Brain microvascular endothelial cell (primary cell): ENCODE data around the gene EFNA5.

ENCODE experiments used
- DNase-seq: peaks from one replicate; pipeline ENCODE4 v3.0.0-alpha.2; 2020
- H3K27ac ChIP-seq: fragments of 250-450 bp; sonication (Bioruptor Pico); 2 replicates; pipeline ENCODE4 v1.5.1; 2020; ENCODE audit warnings: mild to moderate bottlenecking, moderate library complexity
- H3K27me3 ChIP-seq: fragments of 250-450 bp; sonication (Bioruptor Pico); replicated peaks from 2 replicates; pipeline ENCODE4 v1.5.1; 2020; ENCODE audit warnings: mild to moderate bottlenecking
- H3K36me3 ChIP-seq: fragments of 250-450 bp; sonication (Bioruptor Pico); replicated peaks from 2 replicates; pipeline ENCODE4 v1.5.1; 2020; ENCODE audit warnings: mild to moderate bottlenecking
- H3K4me3 ChIP-seq: 2 replicates; pipeline ENCODE4 v1.5.1; 2011; ENCODE audit warnings: low read depth, mild to moderate bottlenecking, control low read depth, low read length, moderate library complexity
- CTCF ChIP-seq: IDR thresholded peaks from 2 replicates; pipeline ENCODE4 v1.5.1; 2011; ENCODE audit warnings: low read depth, mild to moderate bottlenecking, moderate library complexity, low read length, control low read depth, inconsistent platforms; ENCODE audit errors: missing control alignments
- in situ Hi-C: cut with HindIII; loops from 2 replicates; pipeline ENCODE4 v1.10.0; 2017; ENCODE audit warnings: low sequenced_read_pairs, low pct_ligation_motif_present

The EFNA5 gene

GRCh38 chr5:107538805-107539445 is 131.8 kb downstream of the EFNA5 start:
- in situ Hi-C loops, result no loop called here
- no peak overlapping the region for H3K27ac ChIP-seq
- H3K27me3 ChIP-seq, result no peaks in the 10 kb centered on the region
- TF ChIP-seq CTCF, result no peak
- no peaks in the 10 kb centered on the region for H3K36me3 ChIP-seq
- H3K4me3 ChIP-seq, result no peak overlapping the region
- DNase-seq, result no peak

GRCh38 chr5:107538331-107538730 is 132.4 kb downstream of the EFNA5 start:
- no peak overlapping the region for H3K4me3 ChIP-seq
- no peak for DNase-seq
- no peaks in the 10 kb centered on the region for H3K36me3 ChIP-seq
- in situ Hi-C loops, result no loop called here
- H3K27ac ChIP-seq, result no peak overlapping the region
- TF ChIP-seq CTCF, result no peak
- H3K27me3 ChIP-seq, result no peaks in the 10 kb centered on the region

GRCh38 chr5:107535849-107536248 is 134.9 kb downstream of the EFNA5 start:
- Histone ChIP-seq H3K27me3 (no peaks in the 10 kb centered on the region), H3K4me3 (no peak overlapping the region), H3K27ac (no peak overlapping the region), H3K36me3 (no peaks in the 10 kb centered on the region)
- TF ChIP-seq CTCF, result no peak
- DNase-seq, result no peak
- in situ Hi-C loops, result no loop called here

GRCh38 chr5:107533910-107534876 is 136.5 kb downstream of the EFNA5 start:
- H3K36me3 ChIP-seq, result no peaks in the 10 kb centered on the region
- DNase-seq, result no peak
- TF ChIP-seq CTCF, result no peak
- H3K4me3 ChIP-seq, result no peak overlapping the region
- in situ Hi-C loops, result no loop called here
- no peaks in the 10 kb centered on the region for H3K27me3 ChIP-seq
- H3K27ac ChIP-seq, result no peak overlapping the region

- TF ChIP-seq CTCF, result no peak
- no peak for DNase-seq
- Histone ChIP-seq H3K4me3 (no peak overlapping the region), H3K36me3 (no peaks in the 10 kb centered on the region), H3K27ac (no peak overlapping the region), H3K27me3 (no peaks in the 10 kb centered on the region)
- in situ Hi-C loops, result no loop called here
Observed at GRCh38 chr5:107532916-107533315, 137.8 kb downstream of the EFNA5 start.
